H1 (cell line): Measurements from ENCODE around the gene RNF44. TPM values are rescaled to one million over a fixed set of nuclear protein-coding genes. Genes with fewer than 3 reads are reported as not detected.

Source experiments
- CTCF ChIA-PET: fragments of 300-600 bp; sonication (Branson Sonifier 250); formaldehyde crosslinking; loops from one replicate; lab custom pipeline; 2021; ENCODE audit not compliant: partially characterized antibody; lab: Charles Lee
- POLR2A ChIA-PET: fragments of 300-600 bp; sonication (Branson Sonifier 250); formaldehyde crosslinking; loops from one replicate; lab custom pipeline; 2021; ENCODE audit warnings: inconsistent platforms; ENCODE audit not compliant: partially characterized antibody; lab: Charles Lee
- DNase-seq, 2 experiments: peaks; one replicate each; pipeline versions ENCODE4 v3.0.0 to v3.0.0-alpha.2; 2010 to 2022; ENCODE audit warnings: low spot score in 2 of 2, low read depth in 1 of 2, mixed read lengths in 1 of 2
- FAIRE-seq: peaks from 2 replicates; lab custom pipeline; 2011; peaks lifted over from hg19 to GRCh38; lab: Jason Lieb, UNC
- H2AFZ ChIP-seq: 2 replicates; pipeline ENCODE4 v1.8.1; 2012; ENCODE audit warnings: low read length, inconsistent platforms
- H2AK5ac ChIP-seq: 2 replicates; pipeline ENCODE4 v1.6.1; 2013; ENCODE audit warnings: low read depth, low read length
- H2BK120ac ChIP-seq: replicated peaks from 2 replicates; pipeline ENCODE3; 2013; ENCODE audit warnings: low read depth, low read length, inconsistent platforms
- H2BK12ac ChIP-seq: 2 replicates; pipeline ENCODE4 v1.6.1; 2013; ENCODE audit warnings: low read depth, low read length
- H2BK15ac ChIP-seq: 2 replicates; pipeline ENCODE4 v1.6.1; 2013; ENCODE audit warnings: low read length
- H2BK20ac ChIP-seq: 2 replicates; pipeline ENCODE4 v1.6.1; 2013; ENCODE audit warnings: low read length
- H2BK5ac ChIP-seq: 2 replicates; pipeline ENCODE4 v1.6.1; 2013; ENCODE audit warnings: low read depth, low read length
- H3K14ac ChIP-seq: 2 replicates; pipeline ENCODE4 v1.6.1; 2013; ENCODE audit warnings: inconsistent platforms; ENCODE audit not compliant: insufficient read length
- H3K18ac ChIP-seq: 2 replicates; pipeline ENCODE4 v1.6.1; 2013; ENCODE audit warnings: low read length; ENCODE audit errors: extremely low read depth
- H3K23ac ChIP-seq: 2 replicates; pipeline ENCODE4 v1.6.1; 2013; ENCODE audit warnings: inconsistent platforms; ENCODE audit not compliant: insufficient read length
- H3K23me2 ChIP-seq: 2 replicates; pipeline ENCODE4 v1.6.1; 2013; ENCODE audit warnings: low read depth, low read length
- H3K27ac ChIP-seq: 2 replicates; pipeline ENCODE4 v1.6.1; 2011; ENCODE audit warnings: low read depth, low read length, inconsistent platforms
- H3K27me3 ChIP-seq, 4 experiments: replicated peaks in 1 of 4; 1 replicate in 1 of 4; 2 replicates in 3 of 4; pipeline versions ENCODE4 v1.6.1 to v1.8.1; 2011 to 2013; ENCODE audit warnings: low read length in 3 of 4, mild to moderate bottlenecking in 3 of 4, inconsistent platforms in 2 of 4, mixed read lengths in 2 of 4, moderate library complexity in 1 of 4; ENCODE audit not compliant: control insufficient read depth in 3 of 4, insufficient read depth in 3 of 4; ENCODE audit errors: extremely low read depth in 1 of 4
- H3K36me3 ChIP-seq, 4 experiments: 2 replicates each; pipeline versions ENCODE4 v1.6.1 to v1.8.1; 2011 to 2013; ENCODE audit warnings: mild to moderate bottlenecking in 4 of 4, low read length in 3 of 4, moderate library complexity in 2 of 4, control low read depth in 1 of 4, inconsistent platforms in 1 of 4; ENCODE audit not compliant: insufficient read depth in 4 of 4, control insufficient read depth in 2 of 4
- H3K4ac ChIP-seq: replicated peaks from 2 replicates; pipeline ENCODE3; 2013; ENCODE audit warnings: low read length, low read depth, mixed read lengths, inconsistent platforms; ENCODE audit not compliant: insufficient read length
- H3K4me1 ChIP-seq, 4 experiments: replicated peaks in 1 of 4; 1 replicate in 1 of 4; 2 replicates in 3 of 4; pipeline versions ENCODE4 v1.6.1 to v1.8.1; 2011 to 2013; ENCODE audit warnings: low read length in 3 of 4, inconsistent platforms in 2 of 4, mixed read lengths in 1 of 4; ENCODE audit not compliant: insufficient read depth in 4 of 4, control insufficient read depth in 3 of 4
- H3K4me2 ChIP-seq, 2 experiments: 2 replicates each; pipeline versions ENCODE4 v1.6.1 to v1.8.1; 2011 to 2013; ENCODE audit warnings: low read depth in 2 of 2, low read length in 2 of 2, control low read depth in 1 of 2, inconsistent platforms in 1 of 2, mild to moderate bottlenecking in 1 of 2; ENCODE audit not compliant: insufficient read depth in 1 of 2
- H3K4me3 ChIP-seq, 4 experiments: fragments of 200-600, 300-600 bp in 1 of 4; sonication (generic), shearing (Covaris generic), sonication (Bioruptor Twin) in 1 of 4; 2 replicates each; pipeline versions ENCODE4 v1.5.1 to v1.8.1; 2011 to 2016; ENCODE audit warnings: low read length in 4 of 4, low read depth in 3 of 4, control low read depth in 2 of 4, inconsistent platforms in 2 of 4, mild to moderate bottlenecking in 2 of 4, mixed read lengths in 1 of 4, moderate library complexity in 1 of 4; ENCODE audit not compliant: insufficient read depth in 2 of 4; ENCODE audit errors: extremely low read depth in 1 of 4
- H3K56ac ChIP-seq: replicated peaks from 2 replicates; pipeline ENCODE3; 2013; ENCODE audit warnings: low read depth, mild to moderate bottlenecking, mixed read lengths, low read length, inconsistent platforms; ENCODE audit not compliant: insufficient read length
- H3K79me1 ChIP-seq: 2 replicates; pipeline ENCODE4 v1.6.1; 2013; ENCODE audit warnings: low read depth, low read length, control low read depth
- H3K79me2 ChIP-seq, 2 experiments: 2 replicates each; pipeline versions ENCODE4 v1.6.1 to v1.8.1; 2012 to 2013; ENCODE audit warnings: low read length in 2 of 2, mild to moderate bottlenecking in 2 of 2, inconsistent platforms in 1 of 2; ENCODE audit not compliant: insufficient read depth in 2 of 2, control insufficient read depth in 1 of 2
- H3K9ac ChIP-seq, 4 experiments: replicated peaks in 1 of 4; 1 replicate in 1 of 4; 2 replicates in 3 of 4; pipeline versions ENCODE4 v1.6.1 to v1.8.1; 2011 to 2013; ENCODE audit warnings: low read depth in 3 of 4, low read length in 3 of 4, control low read depth in 2 of 4, mild to moderate bottlenecking in 2 of 4, moderate library complexity in 2 of 4, inconsistent platforms in 1 of 4; ENCODE audit errors: extremely low read depth in 1 of 4
- H3K9me3 ChIP-seq, 2 experiments: 2 replicates each; pipeline versions ENCODE4 v1.6.1 to v1.8.1; 2012 to 2013; ENCODE audit warnings: mild to moderate bottlenecking in 2 of 2, moderate library complexity in 2 of 2, control low read depth in 1 of 2, inconsistent platforms in 1 of 2, low read depth in 1 of 2, low read length in 1 of 2, mixed read lengths in 1 of 2; ENCODE audit not compliant: insufficient read depth in 2 of 2
- H4K20me1 ChIP-seq, 2 experiments: replicated peaks in 1 of 2; 2 replicates each; pipeline versions ENCODE3 to v1.8.1; 2011 to 2013; ENCODE audit warnings: inconsistent platforms in 2 of 2, low read length in 2 of 2, mild to moderate bottlenecking in 1 of 2; ENCODE audit not compliant: insufficient read depth in 2 of 2, control insufficient read depth in 1 of 2
- H4K5ac ChIP-seq: 2 replicates; pipeline ENCODE4 v1.6.1; 2013; ENCODE audit warnings: low read length, low read depth, mixed read lengths, inconsistent platforms; ENCODE audit not compliant: insufficient read length
- H4K8ac ChIP-seq: 2 replicates; pipeline ENCODE4 v1.8.0; 2013; ENCODE audit warnings: mild to moderate bottlenecking, moderate library complexity, low read length, inconsistent platforms; ENCODE audit not compliant: insufficient read depth; ENCODE audit errors: extremely low read depth
- H4K91ac ChIP-seq: replicated peaks from 2 replicates; pipeline ENCODE3; 2013; ENCODE audit warnings: low read length, mixed read lengths, inconsistent platforms; ENCODE audit not compliant: insufficient read length
- ATF2 ChIP-seq: IDR thresholded peaks from 2 replicates; pipeline ENCODE4 v1.6.1; 2012; ENCODE audit warnings: low read length, inconsistent platforms
- CREB1 ChIP-seq: IDR thresholded peaks from 2 replicates; pipeline ENCODE4 v1.6.1; 2012; ENCODE audit warnings: inconsistent platforms
- E2F6 ChIP-seq: IDR thresholded peaks from 2 replicates; pipeline ENCODE4 v1.6.1; 2012; ENCODE audit warnings: inconsistent platforms
- EZH2 ChIP-seq: fragments of 200-600 bp; sonication (generic); IDR thresholded peaks from 2 replicates; pipeline ENCODE4 v1.7.1; 2012; ENCODE audit warnings: low read depth, mild to moderate bottlenecking, moderate library complexity, low read length, inconsistent platforms; ENCODE audit not compliant: severe bottlenecking
- HDAC6 ChIP-seq: IDR thresholded peaks from one replicate; pipeline ENCODE4 v1.7.1; 2012; ENCODE audit warnings: low read depth, mild to moderate bottlenecking, inconsistent platforms, low read length, moderate library complexity
- POU5F1 ChIP-seq: IDR thresholded peaks from 2 replicates; pipeline ENCODE4 v1.6.1; 2011; ENCODE audit warnings: low read depth, mild to moderate bottlenecking, low read length, moderate library complexity
- RAD21 ChIP-seq, 2 experiments: IDR thresholded peaks in 1 of 2; conservative IDR thresholded peaks in 1 of 2; 2 replicates each; pipeline ENCODE4 v1.6.1; 2011; ENCODE audit warnings: low read depth in 2 of 2, low read length in 2 of 2, improper control_type of control experiment in 1 of 2, inconsistent platforms in 1 of 2, mild to moderate bottlenecking in 1 of 2, moderate library complexity in 1 of 2
- RFX5 ChIP-seq: IDR thresholded peaks from 2 replicates; pipeline ENCODE4 v1.6.1; 2011; ENCODE audit warnings: low read depth, low read length, improper control_type of control experiment, borderline replicate concordance
- SIRT6 ChIP-seq: IDR thresholded peaks from one replicate; pipeline ENCODE4 v1.7.1; 2012; ENCODE audit warnings: low read length, inconsistent platforms
- SP1 ChIP-seq: IDR thresholded peaks from 2 replicates; pipeline ENCODE4 v1.6.1; 2011; ENCODE audit warnings: low read depth, low read length
- YY1 ChIP-seq: IDR thresholded peaks from 2 replicates; pipeline ENCODE4 v1.6.1; 2011; ENCODE audit warnings: low read depth, mild to moderate bottlenecking, low read length
- WGBS, 2 experiments: shearing (Covaris generic) in 1 of 2; methylation state at CpG; one replicate each; pipeline versions ENCODE4 v1.1.6 to v1.1.7; 2013 to 2015; ENCODE audit warnings: low lambda C conversion rate in 2 of 2, mixed read lengths in 2 of 2, inconsistent platforms in 1 of 2, low coverage in 1 of 2, missing lambda C conversion rate in 1 of 2; ENCODE audit not compliant: insufficient replicate concordance in 2 of 2, insufficient coverage in 1 of 2, insufficient read length in 1 of 2; ENCODE audit errors: extremely low coverage in 1 of 2, missing lambda C conversion rate in 1 of 2; 5-methylcytosine and 5-hydroxymethylcytosine counted together
- polyA plus RNA-seq, 7 experiments: library from polyadenylated mRNA; depleted of rRNA in 3 of 7; stranded (reverse) in 5 of 7; unstranded in 2 of 7; fragments of >200 nt in 5 of 7; fragments of 200-250 nt in 2 of 7; gene quantifications; 1 replicate in 5 of 7; 2 replicates in 1 of 7; 4 replicates in 1 of 7; pipeline versions ENCODE4 v1.2.1 to v1.2.3, GENCODE V29; 2011 to 2013; ENCODE audit warnings: missing spikeins in 2 of 7, mixed read lengths in 2 of 7
- total RNA-seq: library from RNA; stranded (reverse); fragmentation: NEBNext Ultra II Directional; extraction: Animal tissue kit (Norgen Biotek cat#: 25700); gene quantifications from 2 replicates; pipeline ENCODE4 v1.2.1, GENCODE V29; 2021

RNF44 gene
- total and polyA plus RNA-seq, 2 of the 8 experiments (the other 6 are each of a cell fraction or from before 2014, with no cell fraction given) = 54.7 to 164 TPM

GRCh38 chr5:176486189-176486757, 50.9 kb downstream of the RNF44 start:
- no peak for FAIRE-seq
- 92% methylated on average over 7 of the region's 7 CpGs; no CpG with 5 or more reads in 1 of the 2 experiments for WGBS, 2 experiments
- TF ChIP-seq CREB1 (no peak), RFX5 (no peak), HDAC6 (no peak), YY1 (no peak), E2F6 (no peak), SP1 (no peak), EZH2 (no peak), SIRT6 (no peak), RAD21 (IDR thresholded peaks at IDR 0.05 in 1 of 2, conservative IDR thresholded peaks at IDR 0.05 in 1 of 2; ENCODE audit: low read depth in 2 of 2, low read length in 2 of 2) (no peak), ATF2 (no peak), POU5F1 (no peak)

More at GRCh38 chr5:176486189-176486757, 50.9 kb downstream of the RNF44 start:
- H3K27me3 ChIP-seq = no peaks in the 10 kb centered on the region
- no peak overlapping the region for H2BK5ac ChIP-seq
- no peak overlapping the region for H2AK5ac ChIP-seq
- H4K8ac ChIP-seq = no peak overlapping the region
- peaks cover 2 to 32% (median 18%) of the 10 kb centered on the region in 4 experiments; a peak in 7 of 8 replicates for H3K36me3 ChIP-seq
- H2BK120ac ChIP-seq = no peak overlapping the region
- no peak overlapping the region for H3K14ac ChIP-seq
- H4K20me1 ChIP-seq = peaks cover 5 to 6% of the 10 kb centered on the region in 2 experiments
- H4K5ac ChIP-seq = no peak overlapping the region
- peaks cover 3% of the 10 kb centered on the region for H3K79me1 ChIP-seq
- no peak overlapping the region for H2AFZ ChIP-seq
- no peak overlapping the region for H3K4ac ChIP-seq
- no peak for DNase-seq
- H3K79me2 ChIP-seq = no peaks in the 10 kb centered on the region; a peak in 1 of 4 replicates
- no peak overlapping the region for H2BK12ac ChIP-seq
- no peak overlapping the region for H3K4me2 ChIP-seq
- H2BK15ac ChIP-seq = no peak overlapping the region
- H3K4me1 ChIP-seq = no peaks in the 10 kb centered on the region
- no peak overlapping the region for H2BK20ac ChIP-seq
- ChIA-PET CTCF (interaction anchor here (0.7 to 1.4 kb wide), 3 partner anchors 9 to 1745 kb away, joined by 3 read pairs; partner anchors contain the start of gene CLTB), POLR2A (interaction anchor here (0.6 kb wide), 1 partner anchor 12 kb away, joined by 3 read pairs; no protein-coding TSS in a partner anchor)
- no peaks in the 10 kb centered on the region for H3K9me3 ChIP-seq
- H4K91ac ChIP-seq = no peak overlapping the region
- H3K23ac ChIP-seq = no peak overlapping the region
- no peaks in the 10 kb centered on the region for H3K23me2 ChIP-seq
- H3K27ac ChIP-seq = no peak overlapping the region
- no peak overlapping the region for H3K4me3 ChIP-seq
- no peak overlapping the region for H3K56ac ChIP-seq
- no peak overlapping the region for H3K18ac ChIP-seq
- no peak overlapping the region for H3K9ac ChIP-seq
